ENCODE data around the gene PPRC1.

The PPRC1 gene

DNA sequence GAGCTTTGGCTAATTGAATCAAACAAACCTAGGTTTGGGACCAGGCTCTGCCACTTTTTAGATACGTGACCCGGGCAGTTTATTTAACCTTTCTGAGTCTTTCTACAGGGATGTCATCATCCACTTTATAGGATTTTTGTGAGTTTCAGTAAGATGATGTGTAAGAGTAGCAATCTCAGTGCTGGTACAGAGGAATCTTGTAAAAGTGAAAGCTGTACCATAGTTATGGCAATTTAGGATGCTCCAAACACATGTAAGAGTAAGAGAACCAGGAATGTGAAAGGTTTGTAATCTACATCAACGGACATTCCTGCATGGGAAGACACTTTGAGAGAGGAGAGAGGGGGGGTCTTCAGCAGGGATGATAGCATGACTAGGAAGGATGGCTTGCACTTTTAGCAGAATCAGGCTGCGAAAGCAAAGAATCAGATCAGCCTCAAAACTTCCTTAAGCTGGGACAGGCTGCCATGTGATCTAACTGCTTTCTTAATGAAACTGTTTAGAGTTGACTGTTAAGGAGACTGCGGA lies 20.3 kb downstream of the PPRC1 start:
- DNase-seq (ENCODE audit: low read depth): no peak
- TF ChIP-seq, protein P1, sequence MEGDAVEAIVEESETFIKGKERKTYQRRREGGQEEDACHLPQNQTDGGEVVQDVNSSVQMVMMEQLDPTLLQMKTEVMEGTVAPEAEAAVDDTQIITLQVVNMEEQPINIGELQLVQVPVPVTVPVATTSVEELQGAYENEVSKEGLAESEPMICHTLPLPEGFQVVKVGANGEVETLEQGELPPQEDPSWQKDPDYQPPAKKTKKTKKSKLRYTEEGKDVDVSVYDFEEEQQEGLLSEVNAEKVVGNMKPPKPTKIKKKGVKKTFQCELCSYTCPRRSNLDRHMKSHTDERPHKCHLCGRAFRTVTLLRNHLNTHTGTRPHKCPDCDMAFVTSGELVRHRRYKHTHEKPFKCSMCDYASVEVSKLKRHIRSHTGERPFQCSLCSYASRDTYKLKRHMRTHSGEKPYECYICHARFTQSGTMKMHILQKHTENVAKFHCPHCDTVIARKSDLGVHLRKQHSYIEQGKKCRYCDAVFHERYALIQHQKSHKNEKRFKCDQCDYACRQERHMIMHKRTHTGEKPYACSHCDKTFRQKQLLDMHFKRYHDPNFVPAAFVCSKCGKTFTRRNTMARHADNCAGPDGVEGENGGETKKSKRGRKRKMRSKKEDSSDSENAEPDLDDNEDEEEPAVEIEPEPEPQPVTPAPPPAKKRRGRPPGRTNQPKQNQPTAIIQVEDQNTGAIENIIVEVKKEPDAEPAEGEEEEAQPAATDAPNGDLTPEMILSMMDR (IDR thresholded peaks at IDR 0.05; ENCODE audit: control insufficient read depth, insufficient read depth, low read depth, low read length, missing control alignments): no peak
- H3K4me3 ChIP-seq (ENCODE audit: control insufficient read depth, low read depth, low read length): peak overlapping the region; percentile 92

DNA sequence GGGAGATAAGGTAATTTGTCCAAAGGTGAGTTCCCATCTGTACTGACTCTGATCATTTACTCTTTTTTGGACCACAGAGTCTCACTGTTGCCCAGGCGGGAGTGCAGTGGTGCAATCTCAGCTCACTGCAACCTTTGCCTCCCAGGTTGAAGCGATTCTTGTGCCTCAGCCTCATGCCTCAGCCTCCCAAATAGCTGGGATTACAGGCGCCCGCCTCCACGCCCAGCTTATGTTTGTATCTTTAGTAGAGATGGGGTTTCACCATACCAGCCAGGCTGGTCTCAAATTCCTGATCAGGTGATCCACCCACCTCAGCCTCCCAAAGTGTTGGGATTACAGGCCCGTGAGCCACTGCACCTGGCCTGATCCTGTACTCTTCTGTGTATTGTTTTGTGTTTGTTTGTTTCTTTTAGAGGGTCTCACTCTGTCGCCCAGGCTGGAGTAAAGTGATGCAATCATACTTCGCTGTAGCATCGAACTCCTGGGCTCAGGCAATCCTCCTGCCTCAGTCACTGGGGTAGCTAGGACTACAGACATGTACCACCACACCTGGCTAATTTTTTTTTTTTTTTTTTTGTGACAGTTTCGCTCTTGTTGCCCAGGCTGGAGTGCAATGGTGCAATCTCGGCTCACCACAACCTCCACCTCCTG lies 21.8 kb downstream of the PPRC1 start:
- H3K4me3 ChIP-seq (ENCODE audit: control insufficient read depth, low read depth, low read length): no peak overlapping the region
- no peak for DNase-seq (ENCODE audit: low read depth)
- TF ChIP-seq, protein P1 (IDR thresholded peaks at IDR 0.05; ENCODE audit: control insufficient read depth, insufficient read depth, low read depth, low read length, missing control alignments): no peak

DNA sequence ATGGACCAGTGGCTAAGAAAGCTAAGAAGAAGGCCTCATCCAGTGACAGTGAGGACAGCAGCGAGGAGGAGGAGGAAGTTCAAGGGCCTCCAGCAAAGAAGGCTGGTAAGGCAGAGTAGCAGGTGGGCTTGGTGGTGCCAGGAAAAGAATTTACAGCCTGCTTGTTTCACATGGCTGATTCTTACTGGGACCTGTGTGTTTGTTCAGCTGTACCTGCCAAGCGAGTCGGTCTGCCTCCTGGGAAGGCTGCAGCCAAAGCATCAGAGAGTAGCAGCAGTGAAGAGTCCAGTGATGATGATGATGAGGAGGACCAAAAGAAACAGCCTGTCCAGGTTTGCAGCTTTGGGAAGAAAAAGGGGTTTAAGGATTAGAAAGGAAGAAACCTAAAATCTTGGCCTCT lies 24.4 kb downstream of the PPRC1 start:
- TF ChIP-seq, protein P1 (IDR thresholded peaks at IDR 0.05; ENCODE audit: control insufficient read depth, insufficient read depth, low read depth, low read length, missing control alignments): no peak
- H3K4me3 ChIP-seq (ENCODE audit: control insufficient read depth, low read depth, low read length): no peak overlapping the region
- no peak for DNase-seq (ENCODE audit: low read depth)

DNA sequence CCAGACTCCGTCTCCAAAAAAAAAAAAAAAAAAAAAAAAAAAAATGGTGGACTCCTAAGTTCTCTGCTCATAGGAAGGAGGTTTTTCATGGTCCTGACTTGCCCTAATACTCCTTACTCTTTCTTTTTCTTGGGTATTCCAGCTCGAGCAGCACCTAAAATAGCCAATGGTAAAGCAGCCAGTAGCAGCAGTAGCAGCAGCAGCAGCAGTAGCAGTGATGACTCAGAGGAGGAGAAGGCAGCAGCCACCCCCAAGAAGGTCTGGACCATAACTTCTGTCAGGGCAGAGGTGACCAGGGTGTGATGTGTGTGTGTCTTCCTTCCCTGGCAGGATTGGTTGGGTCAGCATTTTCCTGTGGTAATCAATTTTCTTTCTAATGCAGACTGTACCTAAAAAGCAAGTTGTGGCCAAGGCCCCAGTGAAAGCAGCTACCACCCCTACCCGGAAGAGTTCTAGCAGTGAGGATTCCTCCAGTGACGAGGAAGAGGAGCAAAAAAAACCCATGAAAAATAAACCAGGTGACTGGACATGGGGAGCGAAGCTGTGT lies 26.3 kb downstream of the PPRC1 start:
- no peak overlapping the region for H3K4me3 ChIP-seq (ENCODE audit: control insufficient read depth, low read depth, low read length)
- TF ChIP-seq, protein P1 (IDR thresholded peaks at IDR 0.05; ENCODE audit: control insufficient read depth, insufficient read depth, low read depth, low read length, missing control alignments): no peak
- no peak for DNase-seq (ENCODE audit: low read depth)

DNA sequence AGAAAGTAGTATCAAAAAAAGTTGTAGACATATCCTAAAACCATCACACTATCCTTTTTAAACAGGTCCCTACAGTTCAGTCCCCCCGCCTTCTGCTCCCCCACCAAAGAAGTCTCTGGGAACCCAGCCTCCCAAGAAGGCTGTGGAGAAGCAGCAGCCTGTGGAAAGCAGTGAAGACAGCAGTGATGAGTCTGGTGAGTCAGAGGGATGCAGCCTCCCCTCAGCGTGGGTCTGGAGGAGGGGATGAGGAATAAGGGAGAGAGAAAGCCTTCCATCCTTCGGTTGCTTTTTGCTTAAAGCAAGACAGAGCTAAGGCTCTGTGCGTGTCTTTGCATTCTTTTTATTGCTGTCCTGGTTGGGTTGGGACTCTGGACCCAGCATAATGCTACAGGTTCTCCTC lies 27.0 kb downstream of the PPRC1 start:
- no peak for DNase-seq (ENCODE audit: low read depth)
- TF ChIP-seq, protein P1 (IDR thresholded peaks at IDR 0.05; ENCODE audit: control insufficient read depth, insufficient read depth, low read depth, low read length, missing control alignments): no peak
- no peak overlapping the region for H3K4me3 ChIP-seq (ENCODE audit: control insufficient read depth, low read depth, low read length)

DNA sequence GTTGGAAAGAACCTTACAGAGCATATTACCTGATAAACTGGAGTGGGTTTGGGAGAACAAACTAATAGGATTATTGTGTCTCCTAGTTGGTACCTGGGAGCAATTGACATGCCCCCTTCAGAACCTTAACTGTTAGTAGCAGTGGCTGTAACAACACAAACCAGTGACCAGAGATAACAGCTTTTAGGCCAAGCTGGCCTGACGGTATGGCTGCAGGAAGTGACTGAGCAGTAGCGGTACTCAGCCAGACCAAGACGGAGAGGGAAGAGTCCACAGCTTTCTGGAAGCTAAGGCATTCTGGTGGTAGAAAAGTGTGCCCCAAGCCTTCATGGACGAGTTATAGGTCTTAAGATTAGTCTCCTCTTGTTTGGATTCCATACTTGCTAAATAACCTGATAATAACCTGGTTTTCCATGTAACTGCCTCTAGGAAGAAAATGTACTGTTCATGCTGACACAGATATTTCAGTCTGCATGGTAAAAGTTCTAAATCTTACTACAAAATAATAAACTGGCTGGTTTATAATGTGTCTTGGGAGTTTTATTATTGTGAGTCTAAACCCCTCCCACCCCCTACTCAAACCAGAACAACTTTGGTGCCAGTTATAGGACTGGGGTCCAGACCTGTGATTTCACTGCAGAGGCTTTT lies 30.6 kb downstream of the PPRC1 start:
- no peak overlapping the region for H3K4me3 ChIP-seq (ENCODE audit: control insufficient read depth, low read depth, low read length)
- TF ChIP-seq, protein P1 (IDR thresholded peaks at IDR 0.05; ENCODE audit: control insufficient read depth, insufficient read depth, low read depth, low read length, missing control alignments): no peak
- no peak for DNase-seq (ENCODE audit: low read depth)
